B cell (primary cell): ENCODE measurements around the gene ITPKC. TPM values are rescaled to one million over a fixed set of nuclear protein-coding genes. Genes with fewer than 3 reads are reported as not detected.
"Not testable (repeated sequence)": the region's sequence is repeated elsewhere in the genome, so short reads cannot be mapped to it uniquely, and the experiment has no call there.

Experiments used
- ATAC-seq: fragments of 200-7000 bp; cut with Tn5 transposase; one replicate; pipeline ENCODE4 v1.10.0; 2021; ENCODE audit warnings: low read depth, mild to moderate bottlenecking, moderate number of reproducible peaks, moderate library complexity
- CTCF ChIA-PET: fragments of 350-600 bp; sonication (Branson Sonifier 250); formaldehyde crosslinking; loops from one replicate; lab custom pipeline; 2021; ENCODE audit warnings: antibody characterized with exemption, inconsistent platforms; lab: Charles Lee
- POLR2A ChIA-PET: fragments of 350-600 bp; sonication (Branson Sonifier 250); formaldehyde crosslinking; loops from one replicate; lab custom pipeline; 2021; ENCODE audit warnings: antibody characterized with exemption; lab: Charles Lee
- DNase-seq: peaks from one replicate; pipeline ENCODE4 v3.0.0; 2013
- H2AFZ ChIP-seq: 2 replicates; pipeline ENCODE4 v1.6.1; 2012; ENCODE audit warnings: mild to moderate bottlenecking, low read depth, low read length; ENCODE audit not compliant: insufficient read depth, poor library complexity, severe bottlenecking
- H3K27ac ChIP-seq, 2 donors: 1 replicate in 1 of 2; 2 replicates in 1 of 2; pipeline ENCODE4 v1.5.1; 2012 to 2013; ENCODE audit warnings: low read length in 2 of 2, mild to moderate bottlenecking in 2 of 2, moderate library complexity in 1 of 2
- H3K27me3 ChIP-seq, 4 experiments: fragments of 200-600 bp in 1 of 4; sonication (generic) in 1 of 4; replicated peaks in 1 of 4; 1 replicate in 2 of 4; 2 replicates in 2 of 4; pipeline versions ENCODE4 v1.6.1 to v1.7.0; 2013 to 2016; ENCODE audit warnings: low read length in 3 of 4, mild to moderate bottlenecking in 2 of 4, mixed read lengths in 1 of 4, moderate library complexity in 1 of 4; ENCODE audit not compliant: insufficient read depth in 4 of 4, control insufficient read depth in 3 of 4; ENCODE audit errors: control extremely low read depth in 1 of 4
- H3K36me3 ChIP-seq, 2 experiments: replicated peaks in 1 of 2; 1 replicate in 1 of 2; 2 replicates in 1 of 2; pipeline versions ENCODE4 v1.6.1 to v1.7.1; 2013; ENCODE audit warnings: low read length in 1 of 2; ENCODE audit not compliant: insufficient read depth in 2 of 2, control insufficient read depth in 1 of 2; ENCODE audit errors: control extremely low read depth in 1 of 2, extremely low read depth in 1 of 2
- H3K4me1 ChIP-seq, 2 donors: fragments of 200-600 bp in 1 of 2; sonication (generic) in 1 of 2; 1 replicate in 1 of 2; 2 replicates in 1 of 2; pipeline versions ENCODE4 v1.5.1 to v1.6.1; 2013 to 2017; ENCODE audit warnings: low read length in 2 of 2; ENCODE audit not compliant: control insufficient read depth in 2 of 2, insufficient read depth in 2 of 2
- H3K4me2 ChIP-seq: replicated peaks from 2 replicates; pipeline ENCODE3; 2012; ENCODE audit warnings: mild to moderate bottlenecking, low read depth, low read length; ENCODE audit not compliant: poor library complexity, severe bottlenecking
- H3K4me3 ChIP-seq, 5 experiments: fragments of 200-600 bp in 1 of 5; sonication (generic) in 1 of 5; 1 replicate in 3 of 5; 2 replicates in 2 of 5; pipeline versions ENCODE4 v1.5.1 to v1.7.0; 2011 to 2016; ENCODE audit warnings: low read length in 4 of 5, mild to moderate bottlenecking in 4 of 5, low read depth in 2 of 5, control low read depth in 1 of 5, moderate library complexity in 1 of 5; ENCODE audit not compliant: insufficient read depth in 1 of 5; ENCODE audit errors: control extremely low read depth in 1 of 5, extremely low read depth in 1 of 5
- H3K79me2 ChIP-seq: fragments of 200-600 bp; sonication (generic); one replicate; pipeline ENCODE4 v1.6.0; 2016; ENCODE audit warnings: low read length; ENCODE audit not compliant: control insufficient read depth, insufficient read depth
- H3K9ac ChIP-seq: fragments of 200-600 bp; sonication (generic); 2 replicates; pipeline ENCODE4 v1.6.1; 2017; ENCODE audit warnings: mild to moderate bottlenecking, low read length, moderate library complexity
- H3K9me3 ChIP-seq, 3 donors: one replicate each; pipeline versions ENCODE4 v1.6.1 to v1.7.1; 2013; ENCODE audit warnings: low read length in 2 of 3; ENCODE audit not compliant: control insufficient read depth in 2 of 3, insufficient read depth in 1 of 3; ENCODE audit errors: control extremely low read depth in 1 of 3
- H4K20me1 ChIP-seq: 2 replicates; pipeline ENCODE4 v1.6.0; 2012; ENCODE audit warnings: mild to moderate bottlenecking, low read length; ENCODE audit not compliant: insufficient read depth, control insufficient read depth, poor library complexity, severe bottlenecking
- H3K27ac Mint-ChIP-seq: one replicate; pipeline ENCODE4 v1.8.0; 2021; ENCODE audit warnings: mixed read lengths
- H3K27me3 Mint-ChIP-seq: one replicate; pipeline ENCODE4 v1.8.0; 2021; ENCODE audit warnings: mixed read lengths
- H3K4me1 Mint-ChIP-seq: one replicate; pipeline ENCODE4 v1.8.0; 2021; ENCODE audit warnings: mixed read lengths
- H3K4me3 Mint-ChIP-seq: one replicate; pipeline ENCODE4 v1.8.0; 2021; ENCODE audit warnings: mixed read lengths
- H3K9me3 Mint-ChIP-seq: one replicate; pipeline ENCODE4 v1.8.0; 2022; ENCODE audit warnings: mixed read lengths; ENCODE audit not compliant: insufficient read depth
- EZH2 ChIP-seq: IDR thresholded peaks from 2 replicates; pipeline ENCODE4 v1.6.1; 2012; ENCODE audit warnings: borderline replicate concordance, low read depth, mild to moderate bottlenecking, moderate library complexity, low read length; ENCODE audit not compliant: insufficient read depth, poor library complexity, severe bottlenecking
- WGBS: methylation state at CpG from one replicate; pipeline ENCODE4 v1.1.5; 2013; ENCODE audit warnings: missing lambda C conversion rate; ENCODE audit not compliant: insufficient coverage; 5-methylcytosine and 5-hydroxymethylcytosine counted together
- intact Hi-C: fragments of 100-400 bp; cut with micrococcal nuclease; formaldehyde crosslinking; loops from one replicate; pipeline ENCODE4 v1.10.0; 2022
- polyA plus RNA-seq: library from polyadenylated mRNA; depleted of rRNA; stranded (reverse); fragments of >200 nt; gene quantifications from 2 replicates; pipeline ENCODE4 v1.2.3, GENCODE V29; 2012
- total RNA-seq, 2 donors: library from RNA; stranded (reverse); fragments of 120-200 nt in 1 of 2; gene quantifications; 1 replicate in 1 of 2; 2 replicates in 1 of 2; pipeline versions ENCODE4 v1.2.3 to v1.2.4, GENCODE V29; 2013 to 2022
- TF ChIP-seq, protein P1 (sequence below): fragments of 200-600 bp; IDR thresholded peaks from one replicate; pipeline ENCODE4 v1.8.0; 2022; ENCODE audit warnings: antibody characterized with exemption, mild to moderate bottlenecking

ITPKC gene
- total and polyA plus RNA-seq, 2 donors (not counting 1 experiment from before 2014, with no cell fraction given) = 8.7 to 16.0 TPM

DNA sequence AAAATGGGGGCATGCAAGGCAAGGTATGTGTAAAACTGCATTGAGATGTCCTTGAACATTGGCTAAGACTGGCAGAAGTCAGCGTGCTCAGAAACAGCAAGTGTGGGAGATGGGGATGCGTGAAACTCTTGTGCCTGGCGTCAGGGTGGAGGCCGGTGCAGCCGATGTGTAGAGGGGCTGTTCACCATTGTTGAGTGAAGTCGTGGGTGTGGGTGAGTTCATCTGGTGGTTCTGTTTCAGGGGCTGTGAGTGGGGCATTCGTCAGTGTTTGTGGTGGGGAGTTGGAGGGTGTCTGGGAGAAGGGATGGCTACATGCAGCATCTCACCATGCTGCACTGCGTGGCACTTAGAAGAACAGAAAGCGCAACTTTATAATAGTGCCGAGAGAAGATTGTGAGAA lies 47.1 kb downstream of the ITPKC start:
- POLR2A ChIA-PET = no interaction called here
- Histone ChIP-seq H3K4me1 (no peaks in the 10 kb centered on the region), H3K36me3 (peaks cover 15 to 74% of the 10 kb centered on the region in 2 experiments), H4K20me1 (peaks cover 54% of the 10 kb centered on the region), H3K4me2 (no peak overlapping the region), H3K27ac (no peak overlapping the region), H3K4me3 (no peak overlapping the region), H3K9me3 (no peaks in the 10 kb centered on the region), H3K27me3 (no peaks in the 10 kb centered on the region), H3K79me2 (peaks cover 34% of the 10 kb centered on the region), H3K9ac (no peak overlapping the region), H2AFZ (no peak overlapping the region)
- H3K27me3 Mint-ChIP-seq = no peaks in the 10 kb centered on the region
- TF ChIP-seq EZH2 = no peak
- TF ChIP-seq, protein P1, sequence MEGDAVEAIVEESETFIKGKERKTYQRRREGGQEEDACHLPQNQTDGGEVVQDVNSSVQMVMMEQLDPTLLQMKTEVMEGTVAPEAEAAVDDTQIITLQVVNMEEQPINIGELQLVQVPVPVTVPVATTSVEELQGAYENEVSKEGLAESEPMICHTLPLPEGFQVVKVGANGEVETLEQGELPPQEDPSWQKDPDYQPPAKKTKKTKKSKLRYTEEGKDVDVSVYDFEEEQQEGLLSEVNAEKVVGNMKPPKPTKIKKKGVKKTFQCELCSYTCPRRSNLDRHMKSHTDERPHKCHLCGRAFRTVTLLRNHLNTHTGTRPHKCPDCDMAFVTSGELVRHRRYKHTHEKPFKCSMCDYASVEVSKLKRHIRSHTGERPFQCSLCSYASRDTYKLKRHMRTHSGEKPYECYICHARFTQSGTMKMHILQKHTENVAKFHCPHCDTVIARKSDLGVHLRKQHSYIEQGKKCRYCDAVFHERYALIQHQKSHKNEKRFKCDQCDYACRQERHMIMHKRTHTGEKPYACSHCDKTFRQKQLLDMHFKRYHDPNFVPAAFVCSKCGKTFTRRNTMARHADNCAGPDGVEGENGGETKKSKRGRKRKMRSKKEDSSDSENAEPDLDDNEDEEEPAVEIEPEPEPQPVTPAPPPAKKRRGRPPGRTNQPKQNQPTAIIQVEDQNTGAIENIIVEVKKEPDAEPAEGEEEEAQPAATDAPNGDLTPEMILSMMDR = no peak
- ATAC-seq (no peak), DNase-seq (no peak)
- intact Hi-C loops = no loop called here
- H3K27ac Mint-ChIP-seq = peak overlapping the region; percentile 67
- H3K4me3 Mint-ChIP-seq = no peak overlapping the region
- WGBS = 89% methylated on average over 7 of the region's 10 CpGs
- H3K9me3 Mint-ChIP-seq = no peaks in the 10 kb centered on the region
- CTCF ChIA-PET = interaction anchor here (0.5 kb wide), 1 partner anchor 42 kb away, joined by 3 read pairs; no protein-coding TSS in a partner anchor
- peaks cover 7% of the 10 kb centered on the region for H3K4me1 Mint-ChIP-seq

DNA sequence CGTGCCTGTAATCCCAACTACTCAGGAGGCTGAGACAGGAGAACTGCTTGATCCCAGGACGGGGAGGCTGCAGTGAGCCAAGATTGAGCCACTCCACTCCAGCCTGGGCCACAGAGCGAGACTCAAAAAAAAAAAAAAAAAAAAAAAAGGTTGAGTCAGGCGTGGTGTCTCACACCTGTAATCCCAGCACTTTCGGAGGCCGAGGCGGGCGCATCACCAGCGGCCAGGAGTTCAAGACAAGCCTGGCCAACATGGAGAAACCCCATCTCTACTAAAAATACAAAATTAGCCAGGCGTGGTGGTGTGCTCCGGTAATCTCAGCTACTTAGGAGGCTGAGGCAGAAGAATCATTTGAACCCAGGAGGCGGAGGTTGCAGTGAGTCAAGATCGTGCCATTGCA lies 49.5 kb downstream of the ITPKC start:
- H3K27me3 Mint-ChIP-seq, ATAC-seq, H3K4me1 ChIP-seq, H3K9ac ChIP-seq, H3K27ac ChIP-seq, H3K9me3 ChIP-seq, H3K27ac Mint-ChIP-seq, H2AFZ ChIP-seq, H3K4me3 Mint-ChIP-seq, H3K9me3 Mint-ChIP-seq, H3K4me2 ChIP-seq, DNase-seq, H3K27me3 ChIP-seq, intact Hi-C loops, H3K4me3 ChIP-seq: not testable (repeated sequence)
- peaks cover 10% of the 10 kb centered on the region for H3K4me1 Mint-ChIP-seq
- Histone ChIP-seq H3K79me2 (peaks cover 20% of the 10 kb centered on the region), H3K36me3 (peaks cover 7 to 51% of the 10 kb centered on the region in 2 experiments), H4K20me1 (peaks cover 31% of the 10 kb centered on the region)
- CTCF ChIA-PET = interaction anchor here (0.6 to 0.7 kb wide), 2 partner anchors 49 to 788 kb away, joined by 4 read pairs; no protein-coding TSS in a partner anchor
- POLR2A ChIA-PET = interaction anchor here (1.2 kb wide), 1 partner anchor 12 kb away, joined by 3 read pairs; the partner anchor contains the start of gene RAB4B
- 96% methylated on average over 10 of the region's 13 CpGs for WGBS
